ENCODE data around the gene MYL6.

MYL6 gene

DNA sequence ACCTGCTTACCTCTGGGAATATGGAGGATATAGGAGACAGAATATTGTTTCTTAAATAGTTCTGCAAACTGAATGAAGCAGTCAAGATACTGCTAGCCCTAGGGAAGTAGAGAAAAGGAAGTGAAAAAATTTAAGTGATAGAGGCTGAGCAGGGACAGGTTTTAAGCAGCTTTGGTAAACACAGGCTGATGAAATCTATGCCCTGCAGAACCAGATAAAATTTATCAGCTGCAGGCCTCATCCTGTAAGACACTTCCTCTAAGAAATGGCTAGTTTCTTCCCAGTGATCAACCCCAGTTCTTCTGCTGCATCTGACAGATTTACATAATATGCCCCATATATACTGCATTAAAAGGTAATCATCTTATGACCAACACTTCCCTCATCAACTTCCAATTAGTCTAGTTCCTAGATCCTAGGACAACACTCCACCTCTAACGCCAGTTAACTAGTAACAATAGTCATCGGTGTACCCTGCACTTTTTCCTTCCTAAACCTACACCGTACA, 31.4 kb upstream of the MYL6 start:
- H3K9me3 Mint-ChIP-seq, result no peaks in the 10 kb centered on the region
- ATAC-seq (no peak), DNase-seq (no peak)
- H3K4me3 Mint-ChIP-seq, result peak overlapping the region; percentile 96 to 99
- no peaks in the 10 kb centered on the region for H3K27me3 Mint-ChIP-seq
- peak overlapping the region in 1 of 2 donors; percentile 88 for H3K27ac Mint-ChIP-seq
- H3K4me1 Mint-ChIP-seq, result peaks cover 65% of the 10 kb centered on the region

DNA sequence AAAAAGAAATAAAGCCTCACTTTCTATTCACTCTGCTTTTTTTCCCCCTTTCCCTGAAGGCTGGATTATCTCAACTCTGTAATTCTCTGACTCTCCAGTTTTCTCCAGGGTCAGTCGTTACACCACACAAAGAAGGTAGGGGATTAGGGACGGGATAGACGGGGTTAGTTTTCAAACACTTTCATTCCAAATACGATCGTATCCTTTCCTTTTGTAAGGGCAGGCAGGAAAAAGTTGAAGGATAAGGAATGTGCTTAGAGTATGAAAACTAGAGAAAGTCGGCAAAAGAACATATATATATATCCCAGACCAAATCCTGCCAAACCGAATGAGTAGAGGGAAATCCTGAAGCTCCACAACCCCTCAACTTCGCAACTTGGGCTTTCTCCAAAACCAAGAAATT, 30.7 kb upstream of the MYL6 start:
- Mint-ChIP-seq H3K4me1 (peaks cover 65% of the 10 kb centered on the region), H3K9me3 (no peaks in the 10 kb centered on the region), H3K4me3 (peak overlapping the region; percentile 96 to 99), H3K27ac (peak overlapping the region; percentile 6 to 84), H3K27me3 (no peaks in the 10 kb centered on the region)
- no peak for ATAC-seq
- no peak for DNase-seq

DNA sequence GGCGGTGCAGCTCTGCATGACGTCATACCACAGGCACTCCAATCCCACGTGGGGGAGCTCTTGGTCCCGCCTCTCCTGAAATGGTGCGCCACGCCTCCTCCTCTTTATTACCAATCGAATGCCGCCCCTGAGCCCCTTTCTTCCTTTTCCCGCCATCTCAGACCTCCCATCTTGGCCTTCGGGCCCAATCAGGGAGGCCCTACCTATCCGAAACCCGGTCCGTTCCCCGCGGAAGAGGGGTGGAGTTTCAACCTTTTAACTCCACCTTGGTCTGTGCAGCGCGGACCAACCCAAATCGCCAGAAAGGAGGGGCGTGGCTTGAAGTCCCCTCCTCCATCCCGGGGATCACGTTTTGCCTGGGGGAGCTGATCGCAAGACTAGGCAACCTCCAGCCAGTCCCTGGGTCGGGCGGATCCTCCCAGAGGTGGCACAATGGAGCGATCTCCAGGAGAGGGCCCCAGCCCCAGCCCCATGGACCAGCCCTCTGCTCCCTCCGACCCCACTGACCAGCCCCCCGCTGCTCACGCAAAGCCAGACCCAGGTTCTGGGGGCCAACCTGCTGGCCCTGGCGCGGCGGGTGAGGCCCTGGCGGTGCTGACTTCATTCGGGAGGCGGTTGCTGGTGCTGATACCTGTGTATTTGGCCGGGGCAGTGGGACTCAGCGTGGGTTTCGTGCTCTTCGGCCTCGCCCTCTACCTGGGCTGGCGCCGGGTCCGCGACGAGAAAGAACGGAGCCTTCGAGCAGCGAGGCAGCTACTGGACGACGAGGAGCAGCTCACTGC, 30.1 kb upstream of the MYL6 start, which contains the start of gene ESYT1:
Gene ESYT1 (plus strand): TSS at position 380 of the 782 bp plus-strand sequence. CDS start 53 bp downstream, at position 433.
- Mint-ChIP-seq H3K27ac (peak within 1 kb of the TSS; percentile 96 to 97), H3K4me1 (peaks cover 66% of the 10 kb centered on the region), H3K4me3 (peak within 1 kb of the TSS; percentile 96 to 99), H3K27me3 (no peaks in the 10 kb centered on the region), H3K9me3 (no peaks in the 10 kb centered on the region)
- ATAC-seq (peak; percentile 93), DNase-seq (peak; percentile 97 to 99)

DNA sequence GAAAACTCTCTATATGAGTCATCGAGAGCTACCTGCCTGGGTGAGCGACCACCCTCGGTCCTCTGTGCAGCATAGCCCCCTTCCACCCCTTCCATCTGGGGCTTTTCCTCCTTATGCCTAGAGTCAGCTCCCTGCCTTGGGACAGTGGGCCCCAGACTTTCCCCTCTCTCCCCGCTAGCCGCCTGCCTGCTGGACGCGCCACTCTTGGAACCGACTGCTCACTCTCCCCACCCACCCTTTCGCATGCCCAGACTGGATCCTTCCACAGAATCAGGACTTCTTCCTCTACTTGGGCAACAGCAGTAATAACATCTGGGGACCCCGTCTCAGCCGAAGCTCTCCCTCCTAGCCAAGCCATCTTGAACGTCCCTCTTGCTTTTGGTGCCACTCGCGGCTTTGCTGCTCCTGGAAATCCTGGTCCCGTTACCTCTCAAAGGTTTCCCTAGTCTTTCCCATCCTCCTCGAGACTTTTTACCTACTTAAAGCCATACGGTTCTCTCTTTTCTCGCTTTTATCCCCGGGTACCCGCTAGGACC, 29.4 kb upstream of the MYL6 start:
- DNase-seq, result no peak

DNA sequence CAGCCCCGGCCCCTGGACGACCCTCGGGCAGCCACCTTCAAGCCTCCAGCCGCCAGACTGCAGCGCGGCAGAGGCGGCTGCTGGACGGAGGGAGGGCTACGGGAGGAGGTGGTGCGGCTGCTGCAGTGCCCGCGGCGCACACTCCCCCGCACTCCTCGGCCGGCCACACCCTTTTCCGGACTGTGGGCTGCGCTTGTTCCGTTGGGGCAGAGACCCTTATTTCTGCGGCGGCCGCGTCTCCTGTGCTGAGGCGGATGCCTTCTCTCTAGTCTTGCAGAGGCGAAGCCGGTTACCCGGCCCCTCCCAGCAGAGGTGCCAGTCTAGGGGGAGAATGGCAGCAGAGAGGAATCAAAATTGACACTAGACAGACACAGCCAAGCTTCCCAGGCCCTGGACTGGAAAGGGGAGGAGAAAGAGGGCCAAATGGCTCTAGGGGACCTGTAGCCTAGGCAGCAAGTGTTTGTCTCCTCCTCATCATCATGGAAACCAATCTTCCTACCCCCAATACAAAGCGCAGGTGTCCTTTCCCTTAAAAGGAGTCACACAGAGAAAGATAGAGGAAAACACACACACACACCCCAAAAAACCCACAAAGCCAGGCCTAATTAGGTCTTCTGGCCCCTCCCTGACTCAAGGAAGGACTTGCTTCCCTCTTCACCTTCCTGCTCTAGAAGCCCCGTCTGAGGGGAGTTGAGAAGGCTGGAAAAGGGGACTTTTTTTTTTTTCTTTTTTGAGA, 28.8 kb upstream of the MYL6 start:
- H3K27me3 Mint-ChIP-seq, result no peaks in the 10 kb centered on the region

More for the DNA sequence above, 29.4 kb upstream of the MYL6 start:
- Mint-ChIP-seq H3K27me3 (no peaks in the 10 kb centered on the region), H3K9me3 (no peaks in the 10 kb centered on the region), H3K4me1 (peaks cover 72% of the 10 kb centered on the region), H3K27ac (peak overlapping the region; percentile 96 to 97), H3K4me3 (peak overlapping the region; percentile 96 to 99)
- peak; percentile 0 for ATAC-seq

DNA sequence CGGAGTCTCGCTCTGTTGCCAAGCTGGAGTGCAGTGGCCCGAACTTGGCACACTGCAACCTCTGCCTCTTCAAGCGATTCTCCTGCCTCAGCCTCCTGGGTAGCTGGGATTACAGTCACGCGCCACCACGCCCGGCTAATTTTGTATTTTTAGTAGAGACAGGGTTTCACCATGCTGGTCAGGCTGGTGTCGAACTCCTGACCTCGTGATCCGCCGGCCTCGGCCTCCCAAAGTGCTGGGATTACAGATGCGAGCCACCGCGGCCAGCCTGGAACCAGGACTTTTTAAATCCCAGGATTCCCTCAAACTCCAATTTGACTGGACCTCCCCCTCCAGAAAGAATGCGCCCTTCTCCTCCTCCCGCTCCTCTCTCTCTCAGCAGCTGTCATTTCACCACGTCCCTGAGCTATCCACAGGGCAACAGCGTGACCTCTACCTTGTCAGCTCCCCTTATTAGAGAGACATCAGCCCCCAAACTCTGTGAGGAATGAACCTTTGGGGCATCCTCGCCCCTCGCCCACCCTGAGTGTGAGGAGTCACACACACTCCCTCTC, 28.1 kb upstream of the MYL6 start:
- Mint-ChIP-seq H3K4me3 (peak overlapping the region; percentile 96 to 99), H3K27ac (peak overlapping the region; percentile 7 to 16), H3K9me3 (no peaks in the 10 kb centered on the region), H3K27me3 (no peaks in the 10 kb centered on the region), H3K4me1 (peaks cover 77% of the 10 kb centered on the region)
- DNase-seq (no peak), ATAC-seq (no peak)

More for the DNA sequence above, 28.8 kb upstream of the MYL6 start:
- DNase-seq (peak; percentile 72 to 81), ATAC-seq (peak; percentile 52)
- Mint-ChIP-seq H3K4me3 (peak overlapping the region; percentile 96 to 99), H3K27ac (peak overlapping the region; percentile 96 to 97), H3K4me1 (peaks cover 79% of the 10 kb centered on the region), H3K9me3 (no peaks in the 10 kb centered on the region)

DNA sequence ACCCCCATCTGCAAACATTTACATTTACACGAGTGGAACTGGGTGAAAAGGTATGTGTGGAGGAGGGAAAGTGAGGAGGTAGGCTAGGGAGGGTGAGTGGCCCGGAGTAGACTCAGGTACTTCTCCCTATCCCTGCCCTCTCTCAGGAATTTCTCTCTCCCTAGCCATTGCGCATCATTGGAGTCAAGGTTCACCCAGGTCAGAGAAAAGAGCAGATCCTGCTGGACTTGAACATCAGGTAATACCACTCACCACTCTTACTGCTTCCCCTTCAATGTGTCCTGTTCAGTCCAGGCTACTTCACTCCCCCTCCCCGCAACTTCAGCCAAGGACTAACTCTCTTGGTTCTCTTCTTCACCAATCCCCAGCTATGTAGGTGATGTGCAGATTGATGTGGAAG, 27.3 kb upstream of the MYL6 start:
- Mint-ChIP-seq H3K27ac (peak overlapping the region; percentile 16 to 60), H3K4me1 (peaks cover 76% of the 10 kb centered on the region), H3K4me3 (peak overlapping the region; percentile 96 to 99), H3K9me3 (no peaks in the 10 kb centered on the region), H3K27me3 (no peaks in the 10 kb centered on the region)
- no peak for ATAC-seq
- no peak for DNase-seq

DNA sequence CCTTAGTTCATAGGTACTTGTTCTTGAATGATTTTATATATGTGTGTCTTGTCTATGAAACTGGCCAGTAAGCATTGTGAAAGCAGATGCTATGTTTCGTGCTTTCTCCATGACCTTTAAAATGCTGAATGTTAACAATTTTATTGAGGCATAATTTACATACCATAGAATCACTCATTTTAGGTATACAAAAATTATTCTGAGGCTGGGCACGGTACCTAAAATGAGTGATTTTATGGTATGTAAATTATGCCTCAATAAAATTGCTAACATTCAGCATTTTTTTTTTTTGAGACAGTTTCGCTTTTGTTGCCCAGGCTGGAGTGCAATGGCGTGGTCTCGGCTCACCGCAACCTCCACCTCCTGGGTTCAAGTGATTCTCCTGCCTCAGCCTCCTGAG, 23.3 kb upstream of the MYL6 start:
- peaks cover 77% of the 10 kb centered on the region for H3K4me1 Mint-ChIP-seq
- H3K27ac Mint-ChIP-seq, result peak overlapping the region in 1 of 2 donors; percentile 76

DNA sequence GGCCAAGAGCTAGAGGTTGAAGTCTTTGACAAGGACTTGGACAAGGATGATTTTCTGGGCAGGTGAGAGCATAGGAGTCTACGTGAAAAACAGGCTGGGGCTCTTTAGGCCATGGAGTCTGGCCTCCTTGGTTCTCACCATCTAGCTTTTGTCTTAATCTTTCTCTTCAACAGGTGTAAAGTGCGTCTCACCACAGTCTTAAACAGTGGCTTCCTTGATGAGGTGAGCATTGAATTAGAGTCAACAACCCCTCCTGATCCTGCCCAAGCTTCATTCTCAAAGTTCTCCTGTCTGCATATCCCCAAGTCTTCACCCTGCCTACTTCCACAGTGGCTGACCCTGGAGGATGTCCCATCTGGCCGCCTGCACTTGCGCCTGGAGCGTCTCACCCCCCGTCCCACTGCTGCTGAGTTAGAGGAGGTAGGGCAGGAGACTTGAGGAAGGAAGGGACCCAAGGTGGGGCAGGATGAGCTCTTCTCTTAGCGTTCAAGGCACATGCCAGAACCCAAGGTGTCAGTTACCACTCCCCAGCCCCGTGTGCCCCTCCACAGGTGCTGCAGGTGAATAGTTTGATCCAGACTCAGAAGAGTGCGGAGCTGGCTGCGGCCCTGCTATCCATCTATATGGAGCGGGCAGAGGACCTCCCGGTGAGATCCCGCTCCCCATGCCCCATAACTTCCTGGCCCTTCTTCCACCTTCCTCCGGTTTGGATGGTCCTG, 20.1 kb upstream of the MYL6 start:
- DNase-seq (no peak), ATAC-seq (no peak)
- Mint-ChIP-seq H3K27me3 (no peaks in the 10 kb centered on the region), H3K27ac (peak overlapping the region in 1 of 2 donors; percentile 75), H3K4me3 (no peak overlapping the region), H3K4me1 (peaks cover 71% of the 10 kb centered on the region), H3K9me3 (no peaks in the 10 kb centered on the region)

More for the DNA sequence above, 23.3 kb upstream of the MYL6 start:
- H3K9me3 Mint-ChIP-seq, result no peaks in the 10 kb centered on the region
- ATAC-seq, result no peak
- DNase-seq, result no peak
- H3K4me3 Mint-ChIP-seq, result no peak overlapping the region
- no peaks in the 10 kb centered on the region for H3K27me3 Mint-ChIP-seq

DNA sequence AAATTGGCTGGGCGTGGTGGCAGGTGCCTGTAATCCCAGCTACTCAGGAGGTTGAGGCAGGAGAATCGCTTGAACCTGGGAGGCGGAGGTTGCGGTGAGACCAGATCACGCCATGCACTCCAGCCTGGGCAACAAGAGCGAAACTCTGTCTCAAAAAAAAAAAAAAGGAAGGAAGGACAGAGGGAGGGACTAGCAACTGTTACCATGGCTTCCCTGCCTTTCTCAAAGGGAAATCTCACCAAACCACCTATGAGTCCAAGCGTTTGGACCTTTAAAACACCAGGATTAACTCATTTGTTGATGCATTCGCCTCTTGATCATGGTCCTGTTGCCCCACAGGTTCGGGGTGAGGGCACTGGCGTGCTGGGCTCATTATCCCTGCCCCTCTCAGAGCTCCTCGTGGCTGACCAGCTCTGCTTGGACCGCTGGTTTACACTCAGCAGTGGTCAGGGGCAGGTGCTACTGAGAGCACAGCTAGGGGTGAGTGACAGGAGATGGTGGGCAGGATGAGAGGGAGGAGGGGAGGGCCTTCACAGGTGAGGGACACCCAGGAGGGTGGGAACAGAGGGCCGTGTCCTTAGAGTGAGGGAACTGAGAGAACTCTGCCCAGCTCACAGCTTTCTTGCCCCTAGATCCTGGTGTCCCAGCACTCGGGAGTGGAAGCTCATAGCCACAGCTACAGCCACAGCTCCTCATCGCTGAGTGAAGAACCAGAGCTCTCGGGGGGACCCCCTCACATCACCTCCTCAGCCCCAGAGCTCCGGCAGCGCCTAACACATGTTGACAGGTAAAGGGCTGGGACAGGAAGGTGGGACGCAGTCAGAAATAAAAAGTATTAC, 16.0 kb upstream of the MYL6 start:
- DNase-seq (no peak), ATAC-seq (no peak)
- Mint-ChIP-seq H3K9me3 (no peaks in the 10 kb centered on the region), H3K27me3 (no peaks in the 10 kb centered on the region), H3K4me1 (peaks cover 44% of the 10 kb centered on the region), H3K27ac (peak overlapping the region in 1 of 2 donors; percentile 15), H3K4me3 (no peak overlapping the region)

DNA sequence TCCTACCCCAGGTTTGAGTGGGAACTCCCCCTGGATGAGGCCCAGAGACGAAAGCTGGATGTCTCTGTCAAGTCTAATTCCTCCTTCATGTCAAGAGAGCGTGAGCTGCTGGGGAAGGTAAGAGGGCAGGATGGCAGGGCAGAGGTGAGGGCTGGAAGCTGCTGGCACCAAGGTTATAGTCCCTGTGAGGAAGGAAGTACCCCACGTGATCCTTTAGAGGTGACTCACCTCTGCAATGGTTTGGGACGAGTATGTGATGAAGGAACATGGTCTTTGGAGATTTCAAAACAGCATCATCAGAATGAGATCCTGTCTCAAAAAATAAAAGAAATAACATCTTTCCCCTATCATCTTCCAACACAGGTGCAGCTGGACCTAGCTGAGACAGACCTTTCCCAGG, 14.9 kb upstream of the MYL6 start:
- no peak for ATAC-seq
- Mint-ChIP-seq H3K4me1 (peaks cover 33% of the 10 kb centered on the region), H3K4me3 (no peak overlapping the region), H3K27me3 (no peaks in the 10 kb centered on the region), H3K9me3 (no peaks in the 10 kb centered on the region), H3K27ac (peak overlapping the region; percentile 67 to 82)
- no peak for DNase-seq

DNA sequence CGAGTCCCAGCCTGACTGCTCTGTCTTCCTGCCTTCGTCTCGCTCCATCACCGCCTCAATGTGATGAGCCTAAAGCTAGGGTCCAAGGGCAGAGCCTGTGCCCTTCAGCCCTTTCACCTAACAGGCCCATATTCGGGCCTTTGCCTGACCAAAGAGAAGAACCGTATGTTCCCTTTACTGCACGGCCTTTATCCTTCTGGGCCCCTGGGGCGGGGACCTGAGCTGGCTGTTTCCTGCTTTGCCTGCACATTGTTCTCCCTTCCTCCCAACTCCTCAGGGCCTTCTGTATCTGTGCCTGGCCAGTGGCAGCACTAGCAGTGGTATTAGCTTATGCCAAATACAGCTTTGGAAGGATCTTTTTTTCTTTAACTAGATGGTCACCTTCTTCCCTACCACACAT, 14.3 kb upstream of the MYL6 start:
- ATAC-seq (no peak), DNase-seq (no peak)
- no peak overlapping the region for H3K4me3 Mint-ChIP-seq
- no peaks in the 10 kb centered on the region for H3K9me3 Mint-ChIP-seq
- H3K27me3 Mint-ChIP-seq, result no peaks in the 10 kb centered on the region
- no peak overlapping the region for H3K27ac Mint-ChIP-seq
- peaks cover 28% of the 10 kb centered on the region for H3K4me1 Mint-ChIP-seq

DNA sequence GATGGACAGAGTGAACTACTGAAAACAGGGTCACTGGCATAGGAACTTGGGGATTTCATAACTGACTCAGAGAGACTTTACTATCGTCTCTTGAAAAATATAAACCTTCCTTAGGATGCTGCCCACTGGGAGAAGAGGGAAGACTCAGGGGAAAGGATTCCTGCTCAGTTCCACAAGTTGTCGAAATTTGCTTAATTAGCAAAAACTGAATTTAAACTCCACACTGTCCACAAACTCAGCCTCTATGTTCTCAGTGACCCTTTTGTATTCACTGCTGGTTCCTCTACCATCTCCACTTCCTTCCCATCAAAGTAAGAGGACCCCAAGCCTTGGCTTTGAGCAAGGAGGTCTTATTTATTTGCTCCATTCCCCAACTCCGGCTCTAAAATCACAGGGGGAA, 12.9 kb upstream of the MYL6 start:
- no peak for DNase-seq
- no peak overlapping the region for H3K27ac Mint-ChIP-seq
- no peaks in the 10 kb centered on the region for H3K9me3 Mint-ChIP-seq
- ATAC-seq, result no peak
- no peak overlapping the region for H3K4me3 Mint-ChIP-seq
- peaks cover 30% of the 10 kb centered on the region for H3K4me1 Mint-ChIP-seq
- H3K27me3 Mint-ChIP-seq, result no peaks in the 10 kb centered on the region
